Urinary bladder (tissue), 4 donors: ENCODE measurements around the gene MYRFL. TPM values are rescaled to one million over a fixed set of nuclear protein-coding genes. Genes with fewer than 3 reads are reported as not detected.

ENCODE experiments used
- DNase-seq: peaks from one replicate; pipeline ENCODE4 v3.0.0-alpha.2; 2015; ENCODE audit errors: extremely low spot score
- H3K27ac ChIP-seq: one replicate; pipeline ENCODE4 v1.5.1; 2013; ENCODE audit warnings: low read depth, mild to moderate bottlenecking, moderate library complexity
- H3K36me3 ChIP-seq: one replicate; pipeline ENCODE4 v1.6.1; 2013; ENCODE audit warnings: mild to moderate bottlenecking, moderate library complexity; ENCODE audit not compliant: insufficient read depth
- H3K4me1 ChIP-seq: one replicate; pipeline ENCODE4 v1.6.1; 2013; ENCODE audit warnings: mild to moderate bottlenecking, moderate library complexity; ENCODE audit not compliant: insufficient read depth
- H3K4me3 ChIP-seq: one replicate; pipeline ENCODE4 v1.5.1; 2013; ENCODE audit warnings: low read depth, low read length
- WGBS: extraction: QIAGEN DNeasy Blood & Tissue Kit; methylation state at CpG from one replicate; pipeline ENCODE4 v1.1.7; 2013; 5-methylcytosine and 5-hydroxymethylcytosine counted together
- polyA plus RNA-seq: library from polyadenylated mRNA; stranded (reverse); fragments of 200-250 nt; gene quantifications from one replicate; pipeline ENCODE4 v1.2.3, GENCODE V29; 2013
- total RNA-seq: library from RNA; depleted of rRNA; stranded (reverse); fragments of >200 nt; gene quantifications from one replicate; pipeline ENCODE4 v1.2.3, GENCODE V29; 2014
- donor health status: healthy with polysubstance abuse.
- donor health status: healthy.

Gene MYRFL
- total and polyA plus RNA-seq, 2 donors = 0.85 TPM; not detected in 1

- no peak overlapping the region for H3K27ac ChIP-seq
- no peak overlapping the region for H3K4me3 ChIP-seq
- 94% methylated on average over 2 of the region's 2 CpGs for WGBS
- DNase-seq = no peak
- no peaks in the 10 kb centered on the region for H3K4me1 ChIP-seq
- no peaks in the 10 kb centered on the region for H3K36me3 ChIP-seq
Observed at GRCh38 chr12:69915964-69916363, 90.9 kb downstream of the MYRFL start.

GRCh38 chr12:69916544-69917235, 91.7 kb downstream of the MYRFL start:
- H3K4me3 ChIP-seq = no peak overlapping the region
- H3K27ac ChIP-seq = no peak overlapping the region
- no peaks in the 10 kb centered on the region for H3K4me1 ChIP-seq
- no peaks in the 10 kb centered on the region for H3K36me3 ChIP-seq
- 25% methylated on average over 5 of the region's 5 CpGs for WGBS
- no peak for DNase-seq

GRCh38 chr12:69918287-69918686, 93.3 kb downstream of the MYRFL start:
- DNase-seq = no peak
- no peak overlapping the region for H3K4me3 ChIP-seq
- WGBS = 97% methylated on average over 2 of the region's 2 CpGs
- H3K4me1 ChIP-seq = no peaks in the 10 kb centered on the region
- H3K36me3 ChIP-seq = no peaks in the 10 kb centered on the region
- H3K27ac ChIP-seq = no peak overlapping the region

GRCh38 chr12:69919495-69919894, 94.5 kb downstream of the MYRFL start:
- 39% methylated on average over 3 of the region's 3 CpGs for WGBS
- H3K36me3 ChIP-seq = no peaks in the 10 kb centered on the region
- no peak for DNase-seq
- H3K27ac ChIP-seq = no peak overlapping the region
- no peak overlapping the region for H3K4me3 ChIP-seq
- no peaks in the 10 kb centered on the region for H3K4me1 ChIP-seq

GRCh38 chr12:69921831-69922230, 96.8 kb downstream of the MYRFL start:
- Histone ChIP-seq H3K27ac (no peak overlapping the region), H3K4me1 (no peaks in the 10 kb centered on the region), H3K4me3 (no peak overlapping the region), H3K36me3 (no peaks in the 10 kb centered on the region)
- 52% methylated on average over 4 of the region's 4 CpGs for WGBS
- no peak for DNase-seq

GRCh38 chr12:69922999-69923398, 98.0 kb downstream of the MYRFL start:
- DNase-seq = no peak
- Histone ChIP-seq H3K4me3 (no peak overlapping the region), H3K27ac (no peak overlapping the region), H3K36me3 (no peaks in the 10 kb centered on the region), H3K4me1 (no peaks in the 10 kb centered on the region)

GRCh38 chr12:69925291-69925690, 100.3 kb downstream of the MYRFL start:
- WGBS = 83% methylated on average over 2 of the region's 2 CpGs
- no peaks in the 10 kb centered on the region for H3K4me1 ChIP-seq
- DNase-seq = no peak
- H3K4me3 ChIP-seq = no peak overlapping the region
- H3K36me3 ChIP-seq = no peaks in the 10 kb centered on the region
- no peak overlapping the region for H3K27ac ChIP-seq

GRCh38 chr12:69927164-69927563, 102.1 kb downstream of the MYRFL start:
- H3K4me3 ChIP-seq = no peak overlapping the region
- H3K27ac ChIP-seq = no peak overlapping the region
- DNase-seq = no peak
- WGBS = 78% methylated on average over 4 of the region's 4 CpGs
- H3K4me1 ChIP-seq = no peaks in the 10 kb centered on the region
- H3K36me3 ChIP-seq = no peaks in the 10 kb centered on the region

- H3K36me3 ChIP-seq = no peaks in the 10 kb centered on the region
- H3K27ac ChIP-seq = no peak overlapping the region
- WGBS = 58% methylated on average over 2 of the region's 2 CpGs
- no peak for DNase-seq
- H3K4me1 ChIP-seq = no peaks in the 10 kb centered on the region
- no peak overlapping the region for H3K4me3 ChIP-seq
Observed at GRCh38 chr12:69929125-69929524, 104.1 kb downstream of the MYRFL start.

- 28% methylated on average over 3 of the region's 3 CpGs for WGBS
- Histone ChIP-seq H3K36me3 (no peaks in the 10 kb centered on the region), H3K27ac (no peak overlapping the region), H3K4me1 (no peaks in the 10 kb centered on the region), H3K4me3 (no peak overlapping the region)
- no peak for DNase-seq
Observed at GRCh38 chr12:69929531-69929930, 104.5 kb downstream of the MYRFL start.

GRCh38 chr12:69931569-69931968, 106.5 kb downstream of the MYRFL start:
- WGBS = 55% methylated on average over 2 of the region's 2 CpGs

GRCh38 chr12:69932154-69932553, 107.1 kb downstream of the MYRFL start:
- DNase-seq = no peak
- WGBS = 55% methylated on average over 2 of the region's 2 CpGs
- no peak overlapping the region for H3K27ac ChIP-seq
- H3K36me3 ChIP-seq = no peaks in the 10 kb centered on the region
- H3K4me3 ChIP-seq = no peak overlapping the region
- H3K4me1 ChIP-seq = peaks cover 4% of the 10 kb centered on the region

More at GRCh38 chr12:69931569-69931968, 106.5 kb downstream of the MYRFL start:
- Histone ChIP-seq H3K36me3 (no peaks in the 10 kb centered on the region), H3K4me1 (peaks cover 4% of the 10 kb centered on the region), H3K27ac (no peak overlapping the region), H3K4me3 (no peak overlapping the region)
- DNase-seq = no peak

- Histone ChIP-seq H3K27ac (no peak overlapping the region), H3K36me3 (no peaks in the 10 kb centered on the region), H3K4me3 (no peak overlapping the region), H3K4me1 (peaks cover 4% of the 10 kb centered on the region)
- no peak for DNase-seq
- 73% methylated on average over 6 of the region's 6 CpGs for WGBS
Observed at GRCh38 chr12:69932676-69933552, 107.9 kb downstream of the MYRFL start.

- 96% methylated on average over 4 of the region's 4 CpGs for WGBS
- DNase-seq = no peak
- H3K4me3 ChIP-seq = no peak overlapping the region
- H3K36me3 ChIP-seq = no peaks in the 10 kb centered on the region
- H3K4me1 ChIP-seq = peaks cover 4% of the 10 kb centered on the region
- H3K27ac ChIP-seq = no peak overlapping the region
Observed at GRCh38 chr12:69934011-69934410, 109.0 kb downstream of the MYRFL start.
